ENCODE data around the gene CDC26.
A peak's percentile ranks its signal among the peaks of the same experiment; 100 is the strongest.
"Not testable (repeated sequence)": the region's sequence is repeated elsewhere in the genome, so short reads cannot be mapped to it uniquely, and the experiment has no call there.

The CDC26 gene

GRCh38 chr9:113290052-113290607 is 14.8 kb upstream of the CDC26 start:
- DNase-seq, result no peak

- DNase-seq, result no peak
These were observed 13.7 kb upstream of the CDC26 start for GRCh38 chr9:113289091-113289490.

- DNase-seq, result no peak
These were observed 6.0 kb upstream of the CDC26 start for GRCh38 chr9:113281356-113281755.

- DNase-seq, result no peak
These were observed 3.5 kb upstream of the CDC26 start for GRCh38 chr9:113278840-113279239.

- DNase-seq, result peak; percentile 15 to 75
These were observed 757 bp downstream of the CDC26 start for GRCh38 chr9:113274474-113275156.

- no peak for DNase-seq
These were observed 5.5 kb downstream of the CDC26 start for GRCh38 chr9:113269871-113270270.

GRCh38 chr9:113269355-113269754 is 6.0 kb downstream of the CDC26 start:
- DNase-seq, result no peak

- no peak for DNase-seq
These were observed 7.3 kb downstream of the CDC26 start for GRCh38 chr9:113267911-113268566.

GRCh38 chr9:113266174-113266573 is 9.2 kb downstream of the CDC26 start:
- DNase-seq, result no peak

- DNase-seq, result no peak
These were observed 13.3 kb downstream of the CDC26 start for GRCh38 chr9:113261917-113262671.

GRCh38 chr9:113258282-113258681 is 17.1 kb downstream of the CDC26 start:
- DNase-seq, result no peak

GRCh38 chr9:113257863-113258262 is 17.5 kb downstream of the CDC26 start:
- DNase-seq, result no peak

GRCh38 chr9:113255438-113255837 is 19.9 kb downstream of the CDC26 start:
- DNase-seq, result no peak

- DNase-seq, result no peak
These were observed 20.4 kb downstream of the CDC26 start for GRCh38 chr9:113254991-113255390.

- DNase-seq, result no peak
These were observed 24.6 kb downstream of the CDC26 start for GRCh38 chr9:113250807-113251206.

GRCh38 chr9:113249661-113250060 is 25.7 kb downstream of the CDC26 start:
- not testable (repeated sequence) for DNase-seq

GRCh38 chr9:113247640-113248039 is 27.7 kb downstream of the CDC26 start:
- DNase-seq, result no peak

- DNase-seq, result no peak
These were observed 28.4 kb downstream of the CDC26 start for GRCh38 chr9:113246928-113247327.

GRCh38 chr9:113245894-113246293 is 29.5 kb downstream of the CDC26 start:
- DNase-seq, result no peak

- DNase-seq, result no peak
These were observed 30.8 kb downstream of the CDC26 start for GRCh38 chr9:113244556-113244955.

- DNase-seq, result no peak
These were observed 34.2 kb downstream of the CDC26 start for GRCh38 chr9:113241161-113241560.

GRCh38 chr9:113238859-113239232 is 36.5 kb downstream of the CDC26 start:
- DNase-seq, result no peak

- no peak for DNase-seq
These were observed 37.0 kb downstream of the CDC26 start for GRCh38 chr9:113238202-113238858.

All from CD4-positive, alpha-beta T cell treated with Interleukin-1 beta for 1 hour (primary cell).